Ovary (tissue), 3 donors: ENCODE data around the gene CYP2U1.

ENCODE experiments used
- CTCF ChIP-seq, 3 donors: fragments of 450-650 bp in 2 of 3; fragments of 200-600 bp in 1 of 3; IDR thresholded peaks; one replicate each; pipeline versions ENCODE4 v1.5.1 to v1.8.0; 2016 to 2022; ENCODE audit warnings: antibody characterized with exemption in 3 of 3, mild to moderate bottlenecking in 1 of 3
- EP300 ChIP-seq: sonication (generic); formaldehyde crosslinking; IDR thresholded peaks from one replicate; pipeline ENCODE4 v1.6.1; 2017; ENCODE audit warnings: antibody characterized with exemption
- POLR2A ChIP-seq: fragments of 450-650 bp; IDR thresholded peaks from one replicate; pipeline ENCODE4 v1.6.1; 2017; ENCODE audit warnings: antibody characterized with exemption, mild to moderate bottlenecking, moderate library complexity
- donor health status: DM: no; HTN: no; CAD: no.

- no peak for TF ChIP-seq CTCF (IDR thresholded peaks at IDR 0.05)
- TF ChIP-seq POLR2A = no peak
- TF ChIP-seq EP300 = no peak
Observed at GRCh38 chr4:107987916-107988762, 56.8 kb downstream of the CYP2U1 start.
